GM18951 (cell line): ENCODE measurements around the gene DEK.

Source experiments
- POLR2A ChIP-seq: IDR thresholded peaks from 4 replicates; pipeline ENCODE4 v1.6.1; 2011; ENCODE audit warnings: mild to moderate bottlenecking; ENCODE audit not compliant: insufficient read length, insufficient read depth; ENCODE audit errors: extremely low read depth
- in situ Hi-C: fragments of 300-500 bp; cut with MboI; formaldehyde crosslinking; loops from one replicate; pipeline ENCODE4 v1.12.0; 2022; ENCODE audit warnings: low sequenced_read_pairs, mixed read lengths, inconsistent platforms; ENCODE audit not compliant: unreplicated experiment

DEK gene

GRCh38 chr6:18277237-18278006 is 13.1 kb upstream of the DEK start:
- no peak for TF ChIP-seq POLR2A
- in situ Hi-C loops, result no loop called here

GRCh38 chr6:18276610-18277236 is 12.4 kb upstream of the DEK start:
- in situ Hi-C loops, result no loop called here
- TF ChIP-seq POLR2A, result no peak

- in situ Hi-C loops, result no loop called here
- no peak for TF ChIP-seq POLR2A
These were observed 5.9 kb upstream of the DEK start for GRCh38 chr6:18270216-18270615.

- TF ChIP-seq POLR2A, result no peak
- in situ Hi-C loops, result no loop called here
These were observed 5.4 kb upstream of the DEK start for GRCh38 chr6:18269717-18270116.

GRCh38 chr6:18269253-18269652 is 4.9 kb upstream of the DEK start:
- in situ Hi-C loops, result no loop called here
- TF ChIP-seq POLR2A, result no peak

- in situ Hi-C loops, result no loop called here
- no peak for TF ChIP-seq POLR2A
These were observed 3.7 kb upstream of the DEK start for GRCh38 chr6:18268066-18268465.

- no peak for TF ChIP-seq POLR2A
- in situ Hi-C loops, result no loop called here
These were observed 2.2 kb upstream of the DEK start for GRCh38 chr6:18266523-18266912.

GRCh38 chr6:18265787-18266522 is 1.6 kb upstream of the DEK start:
- in situ Hi-C loops, result no loop called here
- TF ChIP-seq POLR2A, result no peak

- no peak for TF ChIP-seq POLR2A
- in situ Hi-C loops, result no loop called here
These were observed 620 bp upstream of the DEK start for GRCh38 chr6:18264923-18265377.

GRCh38 chr6:18263418-18264218 is 712 bp downstream of the DEK start:
- in situ Hi-C loops, result no loop called here

GRCh38 chr6:18262702-18263417 is 1.5 kb downstream of the DEK start:
- TF ChIP-seq POLR2A, result peak; percentile 13
- in situ Hi-C loops, result no loop called here

More at GRCh38 chr6:18263418-18264218, 712 bp downstream of the DEK start:
- TF ChIP-seq POLR2A, result no peak

- TF ChIP-seq POLR2A, result no peak
- in situ Hi-C loops, result no loop called here
These were observed 2.5 kb downstream of the DEK start for GRCh38 chr6:18261877-18262276.

GRCh38 chr6:18260448-18261106 is 3.8 kb downstream of the DEK start:
- in situ Hi-C loops, result no loop called here
- TF ChIP-seq POLR2A, result no peak
